Kasumi-1 (cell line): Measurements from ENCODE around the gene ACSL4.
A peak's percentile ranks its signal among the peaks of the same experiment; 100 is the strongest.
"Not testable (repeated sequence)": the region's sequence is repeated elsewhere in the genome, so short reads cannot be mapped to it uniquely, and the experiment has no call there.

Experiments used
- DNase-seq, 2 experiments: peaks; one replicate each; lab custom pipeline; 2025; lab: John Stamatoyannopoulos, UW

ACSL4 gene

GRCh38 chrX:109672239-109672638, 60.8 kb downstream of the ACSL4 start:
- DNase-seq, result no peak

GRCh38 chrX:109671170-109671569, 61.9 kb downstream of the ACSL4 start:
- not testable (repeated sequence) for DNase-seq

DNA sequence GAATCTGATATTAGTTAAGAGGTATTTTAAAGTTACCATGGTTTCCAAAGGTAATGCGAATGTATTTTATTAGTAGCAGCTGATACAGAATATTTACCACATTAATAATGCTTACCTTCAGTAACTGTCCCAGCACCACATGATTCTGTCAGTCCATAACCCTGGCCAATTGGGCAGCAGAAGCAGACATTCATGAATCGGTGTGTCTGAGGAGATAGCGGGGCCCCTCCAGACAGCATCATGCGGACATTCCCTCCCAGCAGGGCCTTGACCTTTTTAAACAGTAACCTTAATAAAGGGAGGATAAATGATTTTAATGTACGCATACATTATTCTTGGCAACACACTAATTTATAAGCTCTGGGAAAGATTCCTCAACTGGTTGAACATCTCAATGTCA, 65.1 kb downstream of the ACSL4 start:
- DNase-seq, result no peak

DNA sequence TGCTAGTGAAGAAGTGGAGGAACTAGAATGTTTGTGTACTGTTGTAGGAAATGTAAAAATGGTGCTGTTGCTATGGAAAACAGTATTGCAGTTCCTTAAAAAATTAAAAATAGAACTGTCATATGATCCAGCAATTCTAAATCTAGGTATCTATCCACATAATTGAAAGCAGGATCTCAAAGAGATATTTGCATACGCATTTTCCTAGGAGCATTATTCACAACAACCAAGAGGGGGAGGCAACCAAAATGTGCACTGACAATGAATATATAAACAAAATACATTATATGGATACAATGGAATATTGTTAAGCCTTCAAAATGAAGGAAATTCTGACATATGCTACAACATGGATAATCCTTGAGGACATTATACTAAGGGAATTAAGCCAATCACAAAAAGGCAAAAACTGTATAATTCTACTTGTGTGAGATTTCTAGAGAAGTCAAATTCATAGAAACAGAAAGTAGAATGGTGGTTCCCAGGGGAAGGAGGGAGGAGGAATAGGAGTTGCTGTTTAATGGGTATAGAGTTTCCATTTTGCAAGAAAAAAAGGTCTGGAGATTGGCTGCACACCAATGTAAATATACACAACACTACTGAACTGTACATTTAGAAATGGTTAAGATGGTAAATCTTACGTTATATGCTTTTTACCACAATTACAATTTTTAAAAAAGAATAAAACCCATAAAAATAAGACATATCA, 72.5 kb downstream of the ACSL4 start:
- DNase-seq, result no peak

DNA sequence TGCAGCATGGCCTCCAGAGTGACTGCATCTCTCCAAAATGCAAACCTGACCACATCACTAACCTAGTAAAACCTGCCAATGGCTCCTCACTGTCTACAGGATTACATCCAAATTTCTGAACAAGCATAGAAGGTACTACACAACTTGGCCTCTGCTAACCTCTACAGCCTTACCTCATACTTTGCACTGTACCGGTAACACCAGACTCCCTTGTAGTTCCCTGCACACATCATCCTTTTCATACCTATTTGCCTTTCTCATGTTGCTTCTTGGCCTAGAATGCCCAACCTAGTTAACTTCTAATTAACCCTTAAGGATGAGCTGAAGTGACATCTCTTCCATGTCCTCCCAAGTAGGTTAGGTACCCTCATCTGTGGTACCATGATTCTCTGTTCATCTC, 74.7 kb downstream of the ACSL4 start:
- no peak for DNase-seq

- DNase-seq, result not testable (repeated sequence)
Observed at GRCh38 chrX:109657364-109657763, 75.7 kb downstream of the ACSL4 start.

DNA sequence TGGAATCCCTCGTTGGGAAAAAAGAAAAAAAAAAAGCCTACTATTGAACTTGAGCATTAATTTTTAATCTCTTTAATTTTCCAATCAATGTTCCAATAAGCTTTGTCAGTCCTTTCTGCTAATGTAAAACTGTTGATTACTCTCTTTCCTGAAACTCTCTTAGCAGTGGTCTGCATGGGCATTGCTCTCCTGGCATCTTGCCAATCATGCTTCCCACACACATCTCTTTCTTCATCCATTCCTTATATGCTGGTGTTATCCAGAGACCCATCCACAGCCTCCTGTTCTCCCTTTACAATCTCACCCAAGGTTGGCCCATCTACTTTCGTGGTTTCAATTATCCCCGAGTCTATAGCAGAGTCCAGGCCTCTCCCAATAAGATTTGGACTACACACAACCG, 76.3 kb downstream of the ACSL4 start:
- DNase-seq, result no peak

- DNase-seq, result no peak
Observed at GRCh38 chrX:109655502-109656201, 77.4 kb downstream of the ACSL4 start.

- no peak for DNase-seq
Observed at GRCh38 chrX:109654516-109655109, 78.4 kb downstream of the ACSL4 start.

DNA sequence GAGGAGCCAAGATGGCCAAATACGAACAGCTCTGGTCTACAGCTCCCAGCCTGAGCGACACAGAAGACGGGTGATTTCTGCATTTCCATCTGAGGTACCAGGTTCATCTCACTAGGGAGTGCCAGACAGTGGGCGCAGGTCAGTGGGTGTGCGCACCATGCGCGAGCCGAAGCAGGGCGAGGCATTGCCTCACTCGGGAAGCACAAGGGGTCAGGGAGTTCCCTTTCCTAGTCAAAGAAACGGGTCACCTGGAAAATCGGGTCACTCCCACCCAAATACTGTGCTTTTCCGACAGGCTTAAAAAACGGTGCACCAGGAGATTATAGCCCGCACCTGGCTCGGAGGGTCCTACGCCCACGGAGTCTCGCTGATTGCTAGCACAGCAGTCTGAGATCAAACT, 88.4 kb downstream of the ACSL4 start:
- DNase-seq, result not testable (repeated sequence)

GRCh38 chrX:109643687-109644086, 89.4 kb downstream of the ACSL4 start:
- DNase-seq, result no peak

DNA sequence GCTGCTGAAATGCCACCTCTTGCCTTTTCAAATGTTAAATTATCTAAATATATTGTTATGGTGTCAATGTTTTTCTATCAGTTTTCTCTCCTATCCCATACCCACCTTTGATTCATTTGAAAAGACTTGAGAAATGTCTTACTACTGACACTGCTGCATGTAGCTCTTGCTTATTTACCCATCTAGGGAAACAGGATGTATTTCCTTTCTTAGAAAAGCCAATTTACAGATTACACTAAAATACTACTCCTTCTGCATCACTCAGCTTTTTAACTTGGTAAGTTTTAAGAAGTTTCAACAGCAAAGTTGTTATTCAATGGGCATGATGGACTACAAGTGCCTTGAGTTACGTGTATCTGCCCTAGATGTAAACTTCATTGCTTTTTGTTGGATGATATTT, 94.9 kb downstream of the ACSL4 start:
- DNase-seq, result no peak

DNA sequence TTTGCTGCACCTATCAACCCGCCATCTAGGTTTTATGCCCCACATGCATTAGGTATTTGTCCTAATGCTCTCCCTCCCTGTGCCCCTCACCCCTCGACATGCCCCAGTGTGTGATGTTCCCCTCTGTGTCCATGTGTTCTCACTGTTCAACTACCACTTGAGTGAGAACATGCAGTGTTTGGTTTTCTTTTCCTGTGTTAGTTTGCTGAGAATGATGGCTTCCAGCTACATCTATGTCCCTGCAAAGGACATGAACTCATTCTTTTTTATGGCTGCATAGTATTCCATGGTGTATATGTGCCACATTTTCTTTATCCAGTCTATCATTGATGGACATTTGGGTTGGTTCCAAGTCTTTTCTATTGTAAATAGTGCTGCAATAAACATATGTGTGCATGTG, 95.6 kb downstream of the ACSL4 start:
- not testable (repeated sequence) for DNase-seq

- DNase-seq, result peak; percentile 41 to 49
Observed at GRCh38 chrX:109635146-109635545, 97.9 kb downstream of the ACSL4 start.

- peak; percentile 3 to 12 for DNase-seq
Observed at GRCh38 chrX:109632906-109633504, 100.1 kb downstream of the ACSL4 start.

- DNase-seq, result no peak
Observed at GRCh38 chrX:109629310-109629709, 103.7 kb downstream of the ACSL4 start.

DNA sequence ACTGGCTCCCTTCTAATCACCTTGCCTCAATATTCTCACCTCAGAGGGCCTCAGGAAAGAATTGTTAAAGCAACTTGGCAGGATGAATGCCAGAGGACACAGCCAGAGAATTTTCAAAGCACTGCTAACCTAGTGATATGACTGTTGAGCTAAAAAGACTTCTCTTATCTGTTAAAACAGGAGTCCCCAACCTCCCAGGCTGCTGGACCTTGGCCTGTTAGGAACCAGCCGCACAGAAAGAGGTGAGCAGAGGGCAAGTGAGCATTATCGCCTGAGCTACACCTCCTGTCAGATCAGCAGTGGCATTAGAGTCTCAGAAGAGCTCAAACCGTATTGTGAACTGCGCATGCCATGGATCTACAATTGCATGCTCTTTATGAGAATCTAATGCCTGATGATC, 106.4 kb downstream of the ACSL4 start:
- DNase-seq, result no peak

DNA sequence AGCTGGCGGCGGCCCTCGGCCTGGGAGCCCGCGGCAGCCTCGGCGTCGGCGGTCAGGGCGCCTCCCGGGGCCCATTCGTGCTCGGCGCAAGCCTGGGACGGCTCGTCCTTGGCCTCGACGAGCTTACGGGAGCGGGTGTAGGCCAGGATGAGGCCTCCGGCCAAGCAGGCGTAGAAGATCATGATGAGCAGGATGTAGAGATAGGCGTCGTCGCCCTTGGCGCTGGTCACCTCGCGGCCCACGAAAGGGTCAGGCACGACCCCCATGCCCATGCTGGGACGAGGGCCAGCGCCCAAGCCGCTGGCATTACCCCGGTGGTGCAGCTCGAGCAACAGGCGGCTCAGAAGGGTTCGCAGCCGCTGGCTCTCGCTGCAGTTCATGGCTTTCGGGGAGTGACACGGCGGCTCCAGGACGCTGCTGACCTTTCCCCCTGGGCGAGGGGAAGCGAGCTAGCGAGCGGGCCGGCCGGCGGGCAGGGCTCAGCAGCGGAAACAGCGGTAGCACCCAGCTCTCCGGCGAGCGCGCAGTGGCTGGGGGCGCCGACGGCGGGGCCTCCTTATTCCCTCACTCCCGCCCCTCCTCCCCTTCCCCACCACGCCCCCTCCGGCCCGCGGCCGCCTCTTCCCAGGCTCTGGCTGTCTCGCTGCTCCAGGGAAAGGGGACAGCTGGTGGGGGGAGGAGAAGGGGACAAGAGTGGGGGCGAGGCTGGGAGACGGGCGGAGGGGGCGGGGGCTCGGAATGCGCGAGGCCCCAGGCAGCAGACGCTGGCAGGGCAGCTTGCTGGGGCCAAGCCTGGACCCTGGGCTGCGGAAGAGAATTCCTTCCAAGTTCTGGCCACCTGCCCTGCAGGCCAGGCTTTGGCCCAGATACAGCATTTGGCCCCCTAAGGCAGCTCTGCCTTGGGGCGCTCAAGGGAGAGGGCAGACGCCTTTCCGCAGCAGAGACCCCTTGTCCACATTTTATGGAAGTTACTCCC, 108.1 kb downstream of the ACSL4 start, which contains the start of gene KCNE5:
KCNE5 (minus strand) TSS at position 532 of the 976 bp plus-strand sequence; CDS start at position 380, 152 bp downstream.
- DNase-seq, result no peak

DNA sequence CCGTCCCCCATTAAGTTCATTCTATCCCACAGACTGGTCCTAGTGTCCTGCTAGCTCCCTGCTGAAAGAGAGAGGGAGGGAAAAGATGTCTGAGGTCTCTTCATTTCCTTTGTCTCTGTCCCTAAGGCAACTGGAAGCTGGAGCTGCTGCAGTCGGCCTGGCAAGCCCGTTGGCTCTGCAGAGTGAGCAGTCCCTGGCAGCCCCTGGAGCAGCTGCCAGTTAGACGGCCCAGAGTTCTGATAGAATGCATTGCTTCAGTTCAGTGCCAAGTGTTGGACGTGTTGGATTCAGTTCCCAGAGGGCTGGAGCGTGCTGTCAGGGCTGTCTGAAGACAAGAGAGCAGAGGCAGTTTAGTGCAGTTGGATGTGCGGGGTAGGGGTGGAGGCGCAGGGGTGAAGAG, 109.1 kb downstream of the ACSL4 start:
- no peak for DNase-seq

- no peak for DNase-seq
Observed at GRCh38 chrX:109622270-109622669, 110.8 kb downstream of the ACSL4 start.

DNA sequence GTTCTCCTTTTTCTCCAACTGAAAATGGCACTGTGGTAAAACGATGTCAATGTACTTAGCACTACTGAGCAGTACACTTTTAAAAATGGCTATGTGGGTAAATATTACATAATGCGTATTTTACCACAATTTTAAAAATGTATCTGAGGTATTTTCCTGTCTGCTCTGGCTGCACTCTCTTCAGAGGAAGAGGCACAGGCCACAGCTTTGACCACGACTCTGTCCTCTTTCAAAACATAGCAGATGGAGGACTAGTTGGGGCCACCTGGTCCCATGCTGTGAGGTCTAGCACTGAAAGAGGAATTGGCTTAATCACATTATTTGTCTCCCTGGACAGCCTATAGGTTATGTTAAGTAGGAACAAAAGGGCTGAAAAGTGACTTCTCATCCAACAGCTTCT, 113.3 kb downstream of the ACSL4 start:
- peak; percentile 73 to 82 for DNase-seq

- DNase-seq, result no peak
Observed at GRCh38 chrX:109614951-109615350, 118.1 kb downstream of the ACSL4 start.
